ENCODE results near the gene DDHD1. TPM values are rescaled to one million over a fixed set of nuclear protein-coding genes. Genes with fewer than 3 reads are reported as not detected.

Gene DDHD1
- total and polyA plus RNA-seq, 2 donors from 2014 or later = 2.1 to 11.9 TPM

DNA sequence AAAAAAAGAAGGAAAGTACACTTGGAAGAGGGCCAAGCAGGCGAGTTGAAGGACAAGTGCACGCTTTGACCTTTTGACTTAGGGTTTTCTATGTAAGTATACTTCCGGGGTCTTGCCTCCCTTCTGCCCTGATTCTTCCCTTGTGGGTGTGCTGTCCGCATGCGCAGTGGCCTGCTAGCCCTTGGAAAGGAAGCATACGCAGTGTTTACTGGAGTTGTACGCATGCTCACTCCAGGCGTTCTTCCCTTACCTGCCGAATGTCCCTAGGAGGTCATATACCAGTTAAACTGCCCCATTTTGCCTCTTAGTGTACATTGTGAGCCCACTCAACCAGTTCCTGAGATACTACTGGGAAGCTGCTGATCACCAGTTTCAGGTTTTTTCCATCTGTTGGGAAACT is 15.7 kb upstream of the DDHD1 start:
- intact Hi-C loops (cut with DNase I) = no loop called here
- TF ChIP-seq, protein P1, sequence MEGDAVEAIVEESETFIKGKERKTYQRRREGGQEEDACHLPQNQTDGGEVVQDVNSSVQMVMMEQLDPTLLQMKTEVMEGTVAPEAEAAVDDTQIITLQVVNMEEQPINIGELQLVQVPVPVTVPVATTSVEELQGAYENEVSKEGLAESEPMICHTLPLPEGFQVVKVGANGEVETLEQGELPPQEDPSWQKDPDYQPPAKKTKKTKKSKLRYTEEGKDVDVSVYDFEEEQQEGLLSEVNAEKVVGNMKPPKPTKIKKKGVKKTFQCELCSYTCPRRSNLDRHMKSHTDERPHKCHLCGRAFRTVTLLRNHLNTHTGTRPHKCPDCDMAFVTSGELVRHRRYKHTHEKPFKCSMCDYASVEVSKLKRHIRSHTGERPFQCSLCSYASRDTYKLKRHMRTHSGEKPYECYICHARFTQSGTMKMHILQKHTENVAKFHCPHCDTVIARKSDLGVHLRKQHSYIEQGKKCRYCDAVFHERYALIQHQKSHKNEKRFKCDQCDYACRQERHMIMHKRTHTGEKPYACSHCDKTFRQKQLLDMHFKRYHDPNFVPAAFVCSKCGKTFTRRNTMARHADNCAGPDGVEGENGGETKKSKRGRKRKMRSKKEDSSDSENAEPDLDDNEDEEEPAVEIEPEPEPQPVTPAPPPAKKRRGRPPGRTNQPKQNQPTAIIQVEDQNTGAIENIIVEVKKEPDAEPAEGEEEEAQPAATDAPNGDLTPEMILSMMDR (IDR thresholded peaks at IDR 0.05; ENCODE audit: borderline replicate concordance, extremely low read depth, insufficient read depth) = no peak
- no peak overlapping the region for H3K4me3 ChIP-seq (ENCODE audit: low read length in 3 of 3)
- FAIRE-seq = no peak
- no peak for DNase-seq
- no peaks in the 10 kb centered on the region for H3K9me3 ChIP-seq (ENCODE audit: control insufficient read depth in 2 of 3, insufficient read depth in 1 of 3, low read length in 3 of 3)
- no peak overlapping the region for H3K9ac ChIP-seq (ENCODE audit: low read length in 3 of 3)
- H3K27me3 ChIP-seq (ENCODE audit: control insufficient read depth, insufficient read depth, low read length) = no peaks in the 10 kb centered on the region
- no peak overlapping the region for H3K27ac ChIP-seq (ENCODE audit: low read depth in 2 of 2, low read length in 2 of 2)
- H3K4me1 ChIP-seq (ENCODE audit: control insufficient read depth in 2 of 3, insufficient read depth in 2 of 3, low read depth in 1 of 3, low read length in 3 of 3) = no peaks in the 10 kb centered on the region
- no peaks in the 10 kb centered on the region for H3K36me3 ChIP-seq (ENCODE audit: control insufficient read depth in 2 of 3, insufficient read depth in 3 of 3, low read length in 3 of 3)

DNA sequence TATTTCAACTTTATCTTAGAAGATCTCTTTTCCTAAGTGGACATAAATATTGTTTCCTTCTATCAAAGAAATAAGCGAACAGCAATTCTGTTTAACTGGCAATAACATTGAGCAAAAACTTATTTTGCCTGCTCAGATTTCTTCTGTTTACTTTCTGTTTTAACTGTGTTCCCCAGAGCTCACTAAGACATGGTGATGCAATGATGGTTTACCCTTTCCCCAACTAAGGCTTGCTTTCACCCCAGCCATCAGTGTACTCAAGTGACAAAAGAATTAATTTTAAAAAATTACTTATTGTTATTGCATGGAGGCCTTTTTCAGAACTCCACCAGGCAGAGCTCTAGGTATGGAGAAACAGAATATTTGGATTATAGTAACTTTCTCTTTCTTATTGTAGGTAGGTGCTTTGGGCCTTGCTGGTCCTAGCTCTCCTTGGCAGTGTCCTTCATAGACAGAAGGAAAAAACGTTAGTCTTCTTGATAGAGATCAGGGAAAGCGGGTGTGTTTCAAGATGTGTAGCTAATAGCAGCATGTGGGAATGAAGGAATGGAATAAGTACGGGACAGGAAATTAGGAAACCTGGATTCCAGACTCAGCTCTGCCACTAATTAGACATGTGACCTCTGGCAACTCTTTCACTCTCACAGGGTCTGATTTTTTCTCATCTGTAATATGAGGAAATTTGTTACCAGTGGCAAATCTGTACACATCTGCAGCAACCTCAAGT is 14.6 kb upstream of the DDHD1 start:
- no peaks in the 10 kb centered on the region for H3K4me1 ChIP-seq (ENCODE audit: control insufficient read depth in 2 of 3, insufficient read depth in 2 of 3, low read depth in 1 of 3, low read length in 3 of 3)
- H3K27me3 ChIP-seq (ENCODE audit: control insufficient read depth, insufficient read depth, low read length) = no peaks in the 10 kb centered on the region
- no peaks in the 10 kb centered on the region for H3K9me3 ChIP-seq (ENCODE audit: control insufficient read depth in 2 of 3, insufficient read depth in 1 of 3, low read length in 3 of 3)
- no peaks in the 10 kb centered on the region for H3K36me3 ChIP-seq (ENCODE audit: control insufficient read depth in 2 of 3, insufficient read depth in 3 of 3, low read length in 3 of 3)
- no peak overlapping the region for H3K9ac ChIP-seq (ENCODE audit: low read length in 3 of 3)
- FAIRE-seq (no peak), DNase-seq (no peak)
- TF ChIP-seq, protein P1 (IDR thresholded peaks at IDR 0.05; ENCODE audit: borderline replicate concordance, extremely low read depth, insufficient read depth) = no peak
- no peak overlapping the region for H3K27ac ChIP-seq (ENCODE audit: low read depth in 2 of 2, low read length in 2 of 2)
- intact Hi-C loops (cut with DNase I) = no loop called here
- no peak overlapping the region for H3K4me3 ChIP-seq (ENCODE audit: low read length in 3 of 3)

GRCh38 chr14:53161758-53162435 is 8.8 kb upstream of the DDHD1 start:
- Histone ChIP-seq H3K27ac (ENCODE audit: low read depth in 2 of 2, low read length in 2 of 2) (no peak overlapping the region), H3K9me3 (ENCODE audit: control insufficient read depth in 2 of 3, insufficient read depth in 1 of 3, low read length in 3 of 3) (no peaks in the 10 kb centered on the region), H3K9ac (ENCODE audit: low read length in 3 of 3) (no peak overlapping the region), H3K4me1 (ENCODE audit: control insufficient read depth in 2 of 3, insufficient read depth in 2 of 3, low read depth in 1 of 3, low read length in 3 of 3) (no peaks in the 10 kb centered on the region), H3K4me3 (ENCODE audit: low read length in 3 of 3) (no peak overlapping the region), H3K27me3 (ENCODE audit: control insufficient read depth, insufficient read depth, low read length) (no peaks in the 10 kb centered on the region), H3K36me3 (ENCODE audit: control insufficient read depth in 2 of 3, insufficient read depth in 3 of 3, low read length in 3 of 3) (no peaks in the 10 kb centered on the region)
- FAIRE-seq = no peak
- TF ChIP-seq, protein P1 (IDR thresholded peaks at IDR 0.05; ENCODE audit: borderline replicate concordance, extremely low read depth, insufficient read depth) = no peak
- no peak for DNase-seq
- intact Hi-C loops (cut with DNase I) = no loop called here
